NCI-H526 (cell line): Measurements from ENCODE around the gene MBL2.

ENCODE experiments used
- DNase-seq, 2 experiments: peaks; one replicate each; lab custom pipeline; 2025; lab: John Stamatoyannopoulos, UW

The MBL2 gene

GRCh38 chr10:52740155-52740549, 32.4 kb downstream of the MBL2 start:
- no peak for DNase-seq

GRCh38 chr10:52739380-52740154, 33.0 kb downstream of the MBL2 start:
- no peak for DNase-seq

- DNase-seq: no peak
Observed at GRCh38 chr10:52738951-52739350, 33.6 kb downstream of the MBL2 start.

GRCh38 chr10:52729271-52730104, 43.1 kb downstream of the MBL2 start:
- DNase-seq: peak in 1 of 2 experiments; percentile 1

- DNase-seq: no peak
Observed at GRCh38 chr10:52720018-52720417, 52.6 kb downstream of the MBL2 start.
